HL-60 (cell line): Measurements from ENCODE around the gene NLGN3.

ENCODE experiments used
- DNase-seq, 2 experiments: peaks; one replicate each; pipeline ENCODE4 v3.0.0-alpha.2; 2010 to 2020; ENCODE audit warnings: low read depth in 1 of 2, low spot score in 1 of 2
- H3K27ac ChIP-seq: fragments of 250-450 bp; sonication (Bioruptor Pico); replicated peaks from 2 replicates; pipeline ENCODE4 v1.5.1; 2020; ENCODE audit warnings: mild to moderate bottlenecking, moderate library complexity
- H3K27me3 ChIP-seq: fragments of 250-450 bp; sonication (Bioruptor Pico); 2 replicates; pipeline ENCODE4 v1.5.1; 2021; ENCODE audit warnings: mild to moderate bottlenecking, moderate library complexity; ENCODE audit not compliant: insufficient read depth, poor library complexity, severe bottlenecking
- H3K4me3 ChIP-seq: replicated peaks from 2 replicates; pipeline ENCODE4 v1.5.1; 2011; ENCODE audit warnings: mild to moderate bottlenecking, control low read depth, low read length; ENCODE audit not compliant: insufficient read depth
- CTCF ChIP-seq: IDR thresholded peaks from one replicate; pipeline ENCODE4 v1.5.1; 2011; ENCODE audit warnings: low read length, control low read depth, inconsistent platforms; ENCODE audit not compliant: insufficient read depth
- GABPA ChIP-seq: IDR thresholded peaks from 2 replicates; pipeline ENCODE4 v1.6.1; 2012; ENCODE audit warnings: low read depth
- POLR2AphosphoS5 ChIP-seq: IDR thresholded peaks from 2 replicates; pipeline ENCODE4 v1.6.1; 2012; ENCODE audit warnings: low read depth
- REST ChIP-seq: IDR thresholded peaks from 2 replicates; pipeline ENCODE4 v1.6.1; 2012; ENCODE audit warnings: low read depth; ENCODE audit not compliant: insufficient replicate concordance
- SPI1 ChIP-seq: IDR thresholded peaks from 2 replicates; pipeline ENCODE4 v1.6.1; 2012; ENCODE audit warnings: low read depth, mild to moderate bottlenecking, borderline replicate concordance

The NLGN3 gene

GRCh38 chrX:71215338-71215912 is 70.8 kb downstream of the NLGN3 start:
- Histone ChIP-seq H3K27me3 (no peaks in the 10 kb centered on the region), H3K4me3 (no peak overlapping the region), H3K27ac (no peak overlapping the region)
- DNase-seq: no peak
- no peak for TF ChIP-seq CTCF
- TF ChIP-seq POLR2AphosphoS5: no peak
- TF ChIP-seq REST: no peak
- TF ChIP-seq SPI1: no peak
- no peak for TF ChIP-seq GABPA

- no peak for TF ChIP-seq SPI1
- Histone ChIP-seq H3K27me3 (no peaks in the 10 kb centered on the region), H3K4me3 (no peak overlapping the region), H3K27ac (no peak overlapping the region)
- DNase-seq: no peak
Observed at GRCh38 chrX:71216485-71216884, 71.8 kb downstream of the NLGN3 start.

- no peak overlapping the region for H3K27ac ChIP-seq
- H3K4me3 ChIP-seq: no peak overlapping the region
- DNase-seq: no peak
- no peaks in the 10 kb centered on the region for H3K27me3 ChIP-seq
- no peak for TF ChIP-seq SPI1
- TF ChIP-seq POLR2AphosphoS5: no peak
- TF ChIP-seq REST: no peak
- no peak for TF ChIP-seq GABPA
- TF ChIP-seq CTCF: no peak
Observed at GRCh38 chrX:71217298-71217697, 72.7 kb downstream of the NLGN3 start.
